ENCODE results near the gene PKHD1.
"Not testable (repeated sequence)": the region's sequence is repeated elsewhere in the genome, so short reads cannot be mapped to it uniquely, and the experiment has no call there.

Gene PKHD1

GRCh38 chr6:51865176-51865575 is 222.2 kb downstream of the PKHD1 start:
- in situ Hi-C loops (cut with MboI; ENCODE audit: low sequenced_read_pairs), result no loop called here

DNA sequence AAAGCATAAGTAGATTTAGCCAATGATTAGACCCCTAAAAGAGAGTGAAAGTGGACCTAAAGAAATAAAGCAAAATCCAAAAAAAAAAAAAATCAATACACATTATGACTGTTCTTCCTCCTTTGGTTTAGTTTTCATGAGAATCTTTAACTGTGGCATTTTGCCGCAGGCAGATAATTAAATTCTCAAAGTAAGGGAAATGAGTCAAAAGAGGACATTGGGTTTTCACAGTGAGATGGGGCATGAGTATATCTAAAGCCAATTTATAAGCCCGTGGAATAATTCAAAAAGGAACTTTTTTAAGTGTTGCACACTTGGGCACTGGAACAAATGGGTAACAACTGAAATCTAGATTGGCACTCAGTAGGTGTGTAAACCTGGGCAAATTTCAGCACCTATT is 230.3 kb downstream of the PKHD1 start:
- in situ Hi-C loops (cut with MboI; ENCODE audit: low sequenced_read_pairs), result no loop called here

- in situ Hi-C loops (cut with MboI; ENCODE audit: low sequenced_read_pairs), result no loop called here
Observed at GRCh38 chr6:51856508-51856907, 230.9 kb downstream of the PKHD1 start.

DNA sequence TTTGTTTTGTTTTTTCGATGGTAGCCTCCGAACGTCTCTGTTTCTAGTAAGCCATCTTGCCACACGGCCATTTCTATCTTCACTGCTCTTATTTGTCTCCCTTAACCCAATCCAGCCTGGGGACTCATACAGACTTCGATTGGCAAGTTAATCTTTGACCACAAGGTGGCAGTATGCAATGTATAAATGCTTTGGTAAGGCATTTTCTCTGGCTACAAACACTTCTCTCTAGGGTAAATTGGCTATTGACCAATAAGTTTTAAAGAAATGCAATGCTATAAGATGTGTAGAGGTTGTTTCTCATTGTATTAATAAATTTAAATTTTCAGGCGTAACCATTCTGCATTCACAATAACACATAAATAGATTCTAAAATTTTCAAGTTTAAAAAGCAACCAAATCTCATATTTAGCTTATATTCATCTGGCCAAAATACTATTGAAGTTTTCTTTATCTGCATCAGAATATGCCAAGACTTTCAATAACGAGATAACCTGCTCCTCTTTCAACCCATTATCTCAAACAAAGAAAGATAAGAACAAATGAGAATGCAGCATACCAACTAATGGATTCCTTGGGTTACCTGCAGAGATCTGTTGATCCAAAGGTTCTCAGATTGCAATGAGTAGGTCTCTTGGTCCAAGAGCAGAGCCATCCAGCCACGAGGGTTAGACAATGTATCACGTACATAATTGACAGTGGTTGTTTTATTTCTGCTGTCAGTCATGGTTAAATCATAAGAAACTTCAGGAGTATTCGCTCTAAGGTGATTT is 231.9 kb downstream of the PKHD1 start:
- in situ Hi-C loops (cut with MboI; ENCODE audit: low sequenced_read_pairs), result no loop called here

GRCh38 chr6:51854876-51855275 is 232.5 kb downstream of the PKHD1 start:
- in situ Hi-C loops (cut with MboI; ENCODE audit: low sequenced_read_pairs), result no loop called here

- in situ Hi-C loops (cut with MboI; ENCODE audit: low sequenced_read_pairs), result no loop called here
Observed at GRCh38 chr6:51854347-51854746, 233.1 kb downstream of the PKHD1 start.

- in situ Hi-C loops (cut with MboI; ENCODE audit: low sequenced_read_pairs), result not testable (repeated sequence)
Observed at GRCh38 chr6:51853109-51853508, 234.3 kb downstream of the PKHD1 start.

DNA sequence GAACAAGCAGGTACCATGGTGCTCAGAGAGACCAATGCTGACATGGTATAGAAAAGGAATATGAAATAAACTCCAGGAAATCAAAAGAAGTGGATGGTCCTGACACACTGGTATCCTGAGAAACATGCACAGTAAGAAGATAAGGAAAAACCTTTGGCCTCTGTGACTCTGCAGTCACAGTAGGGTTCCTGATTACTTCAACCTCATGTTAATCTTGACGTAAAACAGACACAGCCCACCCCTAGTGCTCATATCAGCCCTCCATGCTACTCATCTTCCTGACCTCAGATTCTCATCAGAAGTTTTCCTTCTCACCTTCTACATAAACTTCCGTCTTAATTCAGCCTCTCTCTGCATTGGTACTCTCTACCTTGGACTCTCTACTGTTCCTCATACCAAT is 240.9 kb downstream of the PKHD1 start:
- in situ Hi-C loops (cut with MboI; ENCODE audit: low sequenced_read_pairs), result no loop called here

DNA sequence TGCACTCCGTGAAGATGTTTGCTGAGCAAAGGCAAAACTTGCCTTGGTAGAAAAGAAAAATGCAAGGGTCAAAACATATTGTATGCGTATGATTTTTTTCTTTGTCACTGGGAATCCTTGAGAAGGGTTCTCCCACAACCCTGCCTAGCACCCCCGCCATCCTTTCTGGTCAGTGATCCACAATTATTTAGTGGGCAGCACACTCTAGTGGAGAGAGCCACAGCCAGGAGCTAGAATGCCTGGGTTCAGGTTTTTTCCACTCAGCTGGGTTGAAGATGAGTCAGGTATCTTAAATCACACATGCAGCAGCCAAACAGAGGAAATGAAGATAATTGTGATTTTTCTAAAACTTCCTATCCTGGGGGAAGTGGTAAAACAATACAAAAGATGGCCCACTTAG is 243.1 kb downstream of the PKHD1 start:
- in situ Hi-C loops (cut with MboI; ENCODE audit: low sequenced_read_pairs), result no loop called here

DNA sequence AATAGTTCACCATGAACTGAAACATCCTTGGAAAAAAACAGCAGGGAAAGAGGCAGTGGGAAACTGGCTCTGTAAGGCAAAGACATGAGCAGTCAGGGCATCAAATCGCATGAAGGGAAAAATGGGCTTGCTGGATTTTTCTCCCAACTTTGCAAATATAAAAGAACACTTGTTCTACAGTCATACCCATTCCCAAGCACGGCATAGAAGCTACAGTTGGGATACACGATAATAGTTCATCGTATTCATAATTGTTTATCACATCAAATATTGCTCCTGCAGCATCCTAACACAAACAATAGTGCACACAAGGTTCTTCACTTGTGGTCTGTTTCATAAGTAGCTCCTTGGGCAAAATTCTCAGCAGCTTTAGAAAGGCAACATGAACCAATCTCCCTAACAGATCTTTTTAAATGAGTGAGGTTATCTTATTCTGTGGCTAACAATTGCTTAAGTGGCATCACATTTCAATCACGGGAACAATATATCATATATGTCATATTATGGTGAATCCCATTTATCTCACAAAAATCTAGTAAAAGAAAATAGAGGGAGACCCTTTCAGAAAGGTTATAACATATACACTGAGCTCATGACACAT is 243.9 kb downstream of the PKHD1 start:
- in situ Hi-C loops (cut with MboI; ENCODE audit: low sequenced_read_pairs), result no loop called here

- in situ Hi-C loops (cut with MboI; ENCODE audit: low sequenced_read_pairs), result no loop called here
Observed at GRCh38 chr6:51842804-51843378, 244.5 kb downstream of the PKHD1 start.

DNA sequence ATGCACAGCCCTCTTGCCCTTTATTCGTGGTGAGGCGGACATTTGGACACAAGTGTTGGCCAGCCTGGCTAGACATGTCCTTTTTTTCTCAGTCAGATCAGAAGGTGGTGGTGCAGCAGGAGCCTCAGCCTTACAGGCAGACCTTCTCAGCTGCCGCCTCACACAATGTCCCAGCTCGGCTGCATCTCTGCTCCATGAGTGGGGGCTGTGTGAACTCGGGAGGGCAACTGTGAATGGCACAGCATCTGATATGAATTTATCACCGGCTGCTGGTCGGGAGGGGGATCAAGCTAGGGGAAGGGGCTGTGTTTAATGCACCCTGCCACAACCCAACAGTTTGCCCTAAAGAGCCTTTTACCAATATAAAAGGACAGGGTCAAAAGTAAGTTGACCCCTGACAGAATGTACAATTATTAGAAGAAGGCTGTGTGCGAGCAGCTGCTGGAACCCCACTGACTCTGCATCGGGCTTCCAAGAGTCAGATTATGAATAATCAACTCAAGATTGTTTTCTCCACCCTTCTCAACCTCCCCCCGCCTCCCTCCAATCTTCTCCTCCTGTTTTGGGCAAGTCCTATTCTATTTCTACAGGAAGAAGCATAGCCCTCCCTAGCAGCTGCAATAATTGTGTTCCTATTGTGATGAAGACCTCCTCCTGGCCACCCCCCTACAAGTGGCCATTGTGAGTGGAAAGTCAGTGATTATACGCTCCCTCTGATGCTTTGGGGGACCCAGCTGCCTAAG is 245.2 kb downstream of the PKHD1 start:
- in situ Hi-C loops (cut with MboI; ENCODE audit: low sequenced_read_pairs), result no loop called here

GRCh38 chr6:51841626-51842025 is 245.8 kb downstream of the PKHD1 start:
- in situ Hi-C loops (cut with MboI; ENCODE audit: low sequenced_read_pairs), result no loop called here

DNA sequence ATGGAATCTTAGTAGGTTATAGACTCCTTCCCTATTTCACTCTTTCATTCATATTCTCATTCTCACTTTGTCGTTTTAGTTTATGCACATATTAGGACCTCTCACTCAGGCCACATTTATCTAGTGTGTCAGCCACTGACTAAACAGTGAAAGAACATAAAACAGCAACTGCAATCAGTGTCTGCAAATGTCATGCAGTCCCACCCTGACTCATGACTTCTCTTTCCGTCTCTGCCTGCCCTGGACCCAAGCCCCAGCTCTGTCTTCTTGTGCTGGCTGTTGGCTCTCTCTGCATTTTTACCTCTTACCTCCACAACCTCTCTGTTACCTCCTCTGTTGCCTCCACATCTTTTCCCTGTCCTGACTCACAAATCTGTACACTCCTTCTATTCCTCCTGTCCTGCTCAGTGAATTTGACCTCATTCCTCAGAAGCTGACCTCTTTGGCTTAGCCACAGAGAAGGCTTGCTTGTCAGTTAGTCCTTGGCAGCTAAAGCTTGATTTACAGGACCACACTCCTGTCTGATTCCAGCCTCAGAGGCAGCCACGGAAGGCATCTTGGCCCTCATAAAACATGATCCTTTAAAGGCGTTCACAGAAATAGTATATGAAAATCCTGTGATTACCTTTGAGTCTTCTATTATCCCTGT is 247.6 kb downstream of the PKHD1 start:
- in situ Hi-C loops (cut with MboI; ENCODE audit: low sequenced_read_pairs), result no loop called here

DNA sequence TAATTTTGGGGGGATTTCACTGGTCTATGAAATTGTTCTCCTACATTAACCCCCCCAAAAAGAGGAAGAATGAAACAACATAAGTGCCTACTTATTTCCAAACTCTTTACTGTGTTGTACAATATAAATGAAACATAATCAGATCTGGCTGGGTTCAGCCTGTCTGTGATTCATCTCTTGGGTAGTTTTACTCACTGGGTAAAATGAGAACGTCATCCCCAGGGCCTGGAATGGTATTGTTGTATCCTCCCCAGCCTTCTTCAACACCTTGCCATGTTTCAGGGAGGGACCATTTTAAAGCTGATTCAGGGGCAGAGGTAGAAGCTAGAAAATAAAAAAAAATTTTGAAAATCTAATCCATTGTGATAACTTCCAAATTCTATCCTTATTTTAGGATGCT is 256.7 kb downstream of the PKHD1 start:
- in situ Hi-C loops (cut with MboI; ENCODE audit: low sequenced_read_pairs), result no loop called here

- in situ Hi-C loops (cut with MboI; ENCODE audit: low sequenced_read_pairs), result no loop called here
Observed at GRCh38 chr6:51827580-51827979, 259.8 kb downstream of the PKHD1 start.

GRCh38 chr6:51824940-51825339 is 262.5 kb downstream of the PKHD1 start:
- in situ Hi-C loops (cut with MboI; ENCODE audit: low sequenced_read_pairs), result no loop called here

GRCh38 chr6:51820555-51820954 is 266.9 kb downstream of the PKHD1 start:
- in situ Hi-C loops (cut with MboI; ENCODE audit: low sequenced_read_pairs), result no loop called here

- in situ Hi-C loops (cut with MboI; ENCODE audit: low sequenced_read_pairs), result no loop called here
Observed at GRCh38 chr6:51818520-51819022, 268.8 kb downstream of the PKHD1 start.

DNA sequence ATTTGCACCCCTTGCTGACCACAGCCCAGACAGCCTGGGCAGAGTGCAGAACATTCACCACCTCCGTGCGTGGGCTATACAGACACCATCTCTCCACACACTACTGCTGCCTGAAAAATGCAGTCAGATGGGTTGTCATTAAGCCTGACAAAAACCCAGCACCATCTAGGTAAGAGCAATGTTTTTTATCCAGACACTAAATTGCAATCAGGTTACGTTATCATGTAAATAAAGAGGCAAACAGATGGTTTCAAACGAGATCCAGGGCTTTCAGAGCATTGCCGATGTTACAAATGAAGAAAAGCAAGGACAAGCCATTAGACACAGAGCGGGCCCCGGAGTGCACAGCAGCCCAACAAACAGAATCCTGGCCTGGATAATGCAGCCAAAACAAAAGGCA is 269.6 kb downstream of the PKHD1 start:
- in situ Hi-C loops (cut with MboI; ENCODE audit: low sequenced_read_pairs), result no loop called here

- in situ Hi-C loops (cut with MboI; ENCODE audit: low sequenced_read_pairs), result no loop called here
Observed at GRCh38 chr6:51814418-51814817, 273.0 kb downstream of the PKHD1 start.

All from hTERT RPE-1 (cell line).